Neutrophil (primary cell): ENCODE measurements around the gene NUBP2.

Experiments
- H3K27ac ChIP-seq: fragments of 200-600 bp; sonication (generic); 2 replicates; pipeline ENCODE4 v1.5.1; 2016; ENCODE audit warnings: mild to moderate bottlenecking, moderate library complexity
- H3K27me3 ChIP-seq: fragments of 200-600 bp; sonication (generic); 2 replicates; pipeline ENCODE4 v1.6.0; 2016; ENCODE audit warnings: mild to moderate bottlenecking
- H3K36me3 ChIP-seq: fragments of 200-600 bp; sonication (generic); 2 replicates; pipeline ENCODE4 v1.5.1; 2017
- H3K4me1 ChIP-seq, 2 experiments: fragments of 200-600 bp in 1 of 2; sonication (generic) in 1 of 2; 1 replicate in 1 of 2; 2 replicates in 1 of 2; pipeline versions ENCODE4 v1.5.1 to v1.6.1; 2013 to 2016; ENCODE audit warnings: low read depth in 1 of 2, low read length in 1 of 2, mild to moderate bottlenecking in 1 of 2, moderate library complexity in 1 of 2; ENCODE audit not compliant: control insufficient read depth in 1 of 2, insufficient read depth in 1 of 2
- H3K4me3 ChIP-seq, 2 experiments: fragments of 200-600 bp in 1 of 2; sonication (generic) in 1 of 2; 1 replicate in 1 of 2; 2 replicates in 1 of 2; pipeline ENCODE4 v1.5.1; 2013 to 2016; ENCODE audit warnings: low read depth in 1 of 2, low read length in 1 of 2, mild to moderate bottlenecking in 1 of 2, moderate library complexity in 1 of 2
- H3K9me3 ChIP-seq: fragments of 200-600 bp; sonication (generic); 2 replicates; pipeline ENCODE4 v1.5.1; 2016
- TF ChIP-seq, protein P1 (sequence below): fragments of 200-600 bp; sonication (generic); IDR thresholded peaks from 2 replicates; pipeline ENCODE4 v1.5.1; 2016; ENCODE audit warnings: antibody characterized with exemption

Gene NUBP2

DNA sequence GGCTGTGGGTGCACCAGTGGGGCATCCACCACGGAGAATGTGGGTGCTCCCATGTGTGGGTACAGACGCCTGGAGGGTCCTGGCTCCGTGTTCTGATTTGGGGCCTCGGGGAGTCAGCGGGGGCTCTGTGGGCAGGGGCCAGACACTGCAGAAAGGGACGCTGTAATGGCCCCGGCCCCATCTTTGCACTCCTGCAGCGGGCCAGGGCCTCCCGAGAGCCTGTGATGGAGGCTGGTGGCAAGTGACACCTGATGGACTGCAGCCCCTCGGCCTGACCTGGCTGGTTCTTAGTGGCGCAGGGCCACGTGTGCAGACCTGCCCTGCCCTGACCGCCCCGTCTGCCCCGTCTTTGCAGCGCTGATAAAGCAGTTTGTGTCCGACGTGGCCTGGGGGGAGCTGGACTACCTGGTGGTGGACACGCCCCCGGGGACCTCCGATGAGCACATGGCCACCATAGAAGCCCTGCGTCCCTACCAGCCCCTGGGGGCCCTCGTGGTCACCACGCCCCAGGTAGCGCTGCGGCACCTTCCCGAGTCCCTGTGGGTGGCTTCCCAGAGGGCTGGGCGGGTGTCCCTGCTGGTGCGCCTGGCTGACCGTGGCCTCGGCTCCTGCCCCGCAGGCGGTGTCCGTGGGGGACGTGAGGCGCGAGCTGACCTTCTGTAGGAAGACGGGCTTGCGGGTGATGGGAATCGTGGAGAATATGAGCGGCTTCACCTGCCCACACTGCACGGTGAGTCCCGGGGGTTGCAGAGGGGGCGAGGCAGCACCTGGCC lies 4.7 kb downstream of the NUBP2 start:
- TF ChIP-seq, protein P1, sequence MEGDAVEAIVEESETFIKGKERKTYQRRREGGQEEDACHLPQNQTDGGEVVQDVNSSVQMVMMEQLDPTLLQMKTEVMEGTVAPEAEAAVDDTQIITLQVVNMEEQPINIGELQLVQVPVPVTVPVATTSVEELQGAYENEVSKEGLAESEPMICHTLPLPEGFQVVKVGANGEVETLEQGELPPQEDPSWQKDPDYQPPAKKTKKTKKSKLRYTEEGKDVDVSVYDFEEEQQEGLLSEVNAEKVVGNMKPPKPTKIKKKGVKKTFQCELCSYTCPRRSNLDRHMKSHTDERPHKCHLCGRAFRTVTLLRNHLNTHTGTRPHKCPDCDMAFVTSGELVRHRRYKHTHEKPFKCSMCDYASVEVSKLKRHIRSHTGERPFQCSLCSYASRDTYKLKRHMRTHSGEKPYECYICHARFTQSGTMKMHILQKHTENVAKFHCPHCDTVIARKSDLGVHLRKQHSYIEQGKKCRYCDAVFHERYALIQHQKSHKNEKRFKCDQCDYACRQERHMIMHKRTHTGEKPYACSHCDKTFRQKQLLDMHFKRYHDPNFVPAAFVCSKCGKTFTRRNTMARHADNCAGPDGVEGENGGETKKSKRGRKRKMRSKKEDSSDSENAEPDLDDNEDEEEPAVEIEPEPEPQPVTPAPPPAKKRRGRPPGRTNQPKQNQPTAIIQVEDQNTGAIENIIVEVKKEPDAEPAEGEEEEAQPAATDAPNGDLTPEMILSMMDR, result no peak
- Histone ChIP-seq H3K4me3 (no peak overlapping the region), H3K36me3 (peaks cover 57% of the 10 kb centered on the region), H3K9me3 (no peaks in the 10 kb centered on the region), H3K27me3 (no peaks in the 10 kb centered on the region), H3K4me1 (peaks cover 8 to 11% of the 10 kb centered on the region in 2 experiments), H3K27ac (no peak overlapping the region)

DNA sequence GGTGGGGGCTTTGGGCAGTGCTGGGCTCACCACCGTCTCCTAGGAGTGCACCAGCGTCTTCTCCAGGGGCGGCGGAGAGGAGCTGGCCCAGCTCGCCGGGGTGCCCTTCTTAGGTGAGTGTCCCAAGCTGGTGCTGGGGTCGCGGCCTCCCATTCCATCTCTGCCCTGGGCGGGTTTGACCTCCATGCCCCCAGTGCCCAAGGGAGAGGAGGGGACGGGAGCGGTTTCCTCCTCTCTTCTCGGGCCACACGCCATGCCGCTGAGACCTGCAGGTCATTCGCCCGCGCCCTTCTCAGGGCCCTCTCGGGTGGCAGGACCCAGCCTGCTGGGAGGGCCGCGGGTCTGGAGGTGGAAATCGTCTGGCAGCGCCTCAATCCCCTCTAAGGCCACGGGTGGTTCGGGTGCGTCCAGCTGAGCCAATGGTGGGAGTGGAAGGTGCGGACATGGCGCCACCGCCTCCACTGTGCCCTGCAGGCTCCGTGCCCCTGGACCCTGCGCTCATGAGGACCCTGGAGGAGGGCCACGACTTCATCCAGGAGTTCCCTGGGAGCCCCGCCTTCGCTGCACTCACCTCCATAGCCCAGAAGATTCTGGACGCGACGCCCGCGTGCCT lies 5.4 kb downstream of the NUBP2 start:
- Histone ChIP-seq H3K4me1 (peaks cover 6 to 10% of the 10 kb centered on the region in 2 experiments), H3K9me3 (no peaks in the 10 kb centered on the region), H3K36me3 (peaks cover 58% of the 10 kb centered on the region), H3K27ac (no peak overlapping the region), H3K4me3 (no peak overlapping the region), H3K27me3 (no peaks in the 10 kb centered on the region)
- TF ChIP-seq, protein P1, result no peak

DNA sequence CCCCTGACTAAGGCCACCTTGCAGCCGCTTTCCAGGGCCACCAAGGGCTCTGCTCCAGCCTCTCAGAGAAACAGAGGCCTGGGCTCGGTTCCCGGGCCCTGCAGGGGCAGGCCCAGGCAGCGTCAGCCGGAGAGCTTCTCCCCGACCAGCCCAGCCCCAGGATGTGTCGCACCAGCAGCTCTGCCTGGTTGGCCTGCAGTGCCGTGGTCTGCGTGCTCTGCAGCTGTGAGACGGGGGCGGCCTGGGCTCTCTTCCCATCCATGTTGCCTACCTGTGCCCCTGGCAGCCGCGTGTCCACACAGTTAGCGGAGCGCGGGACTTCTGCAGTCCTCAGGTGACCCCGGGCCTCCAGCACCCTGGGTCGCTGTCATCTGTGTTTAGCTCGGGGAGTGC lies 5.9 kb downstream of the NUBP2 start:
- TF ChIP-seq, protein P1, result no peak
- Histone ChIP-seq H3K9me3 (no peaks in the 10 kb centered on the region), H3K4me3 (no peak overlapping the region), H3K27ac (no peak overlapping the region), H3K36me3 (peaks cover 58% of the 10 kb centered on the region), H3K27me3 (no peaks in the 10 kb centered on the region), H3K4me1 (peaks cover 1 to 5% of the 10 kb centered on the region in 2 experiments)

DNA sequence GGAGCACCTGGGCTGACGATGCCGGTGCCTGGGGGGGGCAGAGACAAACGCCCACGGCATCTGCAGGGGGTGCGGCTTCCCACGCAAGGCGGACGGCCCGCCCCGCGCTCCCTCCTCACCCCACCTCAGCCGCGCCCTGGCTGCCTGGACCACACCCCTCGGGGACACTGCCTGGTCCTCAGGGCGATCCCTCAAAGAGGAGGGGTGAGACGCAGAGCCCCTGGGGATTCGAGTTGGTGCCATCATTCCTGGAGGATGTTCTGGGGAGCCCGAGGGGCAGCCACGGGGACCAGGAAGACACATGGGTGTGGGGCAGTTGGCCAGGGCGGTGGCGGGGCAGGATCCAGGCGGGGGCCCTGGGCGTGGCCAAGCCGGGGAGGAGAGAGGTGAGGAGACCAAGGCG lies 6.9 kb downstream of the NUBP2 start:
- H3K27ac ChIP-seq, result no peak overlapping the region
- H3K4me3 ChIP-seq, result no peak overlapping the region
- H3K36me3 ChIP-seq, result peaks cover 58% of the 10 kb centered on the region
- no peaks in the 10 kb centered on the region for H3K27me3 ChIP-seq
- TF ChIP-seq, protein P1, result no peak
- H3K9me3 ChIP-seq, result no peaks in the 10 kb centered on the region
- no peaks in the 10 kb centered on the region for H3K4me1 ChIP-seq

DNA sequence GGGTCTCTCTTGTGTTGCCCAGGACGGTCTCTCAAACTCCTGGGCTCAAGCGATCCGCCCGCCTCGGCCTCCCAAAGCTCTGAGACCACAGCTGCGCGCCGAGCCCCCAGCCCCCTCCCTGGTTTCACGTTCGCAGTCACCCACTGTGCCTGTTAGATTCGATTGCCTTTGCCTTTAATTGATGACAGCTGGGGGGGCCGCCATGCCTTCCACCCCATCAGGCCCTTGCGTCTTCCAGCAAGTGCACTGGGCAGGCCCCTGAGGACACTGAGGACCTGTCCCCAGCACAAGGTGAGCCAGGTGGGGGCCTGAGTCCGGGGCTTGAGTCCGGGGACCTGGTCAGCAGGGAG lies 7.5 kb downstream of the NUBP2 start:
- Histone ChIP-seq H3K4me1 (no peaks in the 10 kb centered on the region), H3K4me3 (no peak overlapping the region), H3K27me3 (no peaks in the 10 kb centered on the region), H3K27ac (no peak overlapping the region), H3K9me3 (no peaks in the 10 kb centered on the region), H3K36me3 (peaks cover 58% of the 10 kb centered on the region)
- TF ChIP-seq, protein P1, result no peak
